ENCODE measurements around the gene LRMDA.
A peak's percentile ranks its signal among the peaks of the same experiment; 100 is the strongest.

Gene LRMDA

DNA sequence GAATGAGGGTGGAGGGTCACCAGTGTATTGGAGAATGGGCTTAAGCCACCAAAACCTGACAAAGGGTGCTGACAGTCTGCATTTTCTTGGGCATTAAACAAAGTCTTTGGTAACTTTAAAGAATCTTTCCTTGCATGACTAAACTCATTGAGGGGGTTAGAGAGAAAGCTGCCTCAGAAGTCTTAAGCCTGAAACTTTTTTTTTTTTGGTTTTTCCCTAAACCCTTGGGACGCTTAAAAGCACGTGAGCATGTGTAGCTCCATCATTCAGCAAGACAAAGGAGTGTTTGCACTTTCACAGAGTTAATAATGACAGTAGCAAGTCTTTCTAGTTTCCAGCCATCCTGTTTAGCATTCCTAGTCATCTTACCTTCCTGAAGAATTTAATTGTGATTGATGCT is 110.7 kb downstream of the LRMDA start:
- intact Hi-C loops (cut with DNase I): no loop called here

DNA sequence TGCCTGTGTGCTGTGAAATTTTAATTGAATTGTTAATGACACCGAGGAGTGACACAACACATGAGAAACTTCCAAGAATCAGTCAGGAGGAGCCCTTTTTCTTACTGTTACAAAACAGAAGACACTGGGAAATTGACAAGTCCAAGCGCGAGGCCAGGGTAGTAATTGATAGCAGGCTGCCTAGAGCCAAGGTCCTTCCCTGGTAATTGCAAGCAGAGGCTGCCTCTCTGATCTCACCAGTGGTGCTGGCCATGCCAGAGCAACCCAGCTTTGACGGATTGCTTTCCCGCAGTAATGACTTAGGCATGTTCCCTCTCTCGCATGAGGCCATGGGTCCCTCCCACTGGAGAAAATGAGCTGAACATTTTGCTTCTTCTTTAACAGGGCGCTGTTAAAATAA is 111.5 kb downstream of the LRMDA start:
- peak in 11 of 42 donors; percentile 2 to 71 (median 18) for DNase-seq
- intact Hi-C loops (cut with DNase I): no loop called here

More for the DNA sequence above, 110.7 kb downstream of the LRMDA start:
- DNase-seq: no peak

- no peak for DNase-seq
- intact Hi-C loops (cut with DNase I): no loop called here
These were observed 113.0 kb downstream of the LRMDA start for GRCh38 chr10:75544386-75544785.

GRCh38 chr10:75544993-75545706 is 113.7 kb downstream of the LRMDA start:
- intact Hi-C loops (cut with DNase I): no loop called here

GRCh38 chr10:75546004-75546403 is 114.6 kb downstream of the LRMDA start:
- no peak for DNase-seq
- intact Hi-C loops (cut with DNase I): no loop called here

More at GRCh38 chr10:75544993-75545706, 113.7 kb downstream of the LRMDA start:
- no peak for DNase-seq

DNA sequence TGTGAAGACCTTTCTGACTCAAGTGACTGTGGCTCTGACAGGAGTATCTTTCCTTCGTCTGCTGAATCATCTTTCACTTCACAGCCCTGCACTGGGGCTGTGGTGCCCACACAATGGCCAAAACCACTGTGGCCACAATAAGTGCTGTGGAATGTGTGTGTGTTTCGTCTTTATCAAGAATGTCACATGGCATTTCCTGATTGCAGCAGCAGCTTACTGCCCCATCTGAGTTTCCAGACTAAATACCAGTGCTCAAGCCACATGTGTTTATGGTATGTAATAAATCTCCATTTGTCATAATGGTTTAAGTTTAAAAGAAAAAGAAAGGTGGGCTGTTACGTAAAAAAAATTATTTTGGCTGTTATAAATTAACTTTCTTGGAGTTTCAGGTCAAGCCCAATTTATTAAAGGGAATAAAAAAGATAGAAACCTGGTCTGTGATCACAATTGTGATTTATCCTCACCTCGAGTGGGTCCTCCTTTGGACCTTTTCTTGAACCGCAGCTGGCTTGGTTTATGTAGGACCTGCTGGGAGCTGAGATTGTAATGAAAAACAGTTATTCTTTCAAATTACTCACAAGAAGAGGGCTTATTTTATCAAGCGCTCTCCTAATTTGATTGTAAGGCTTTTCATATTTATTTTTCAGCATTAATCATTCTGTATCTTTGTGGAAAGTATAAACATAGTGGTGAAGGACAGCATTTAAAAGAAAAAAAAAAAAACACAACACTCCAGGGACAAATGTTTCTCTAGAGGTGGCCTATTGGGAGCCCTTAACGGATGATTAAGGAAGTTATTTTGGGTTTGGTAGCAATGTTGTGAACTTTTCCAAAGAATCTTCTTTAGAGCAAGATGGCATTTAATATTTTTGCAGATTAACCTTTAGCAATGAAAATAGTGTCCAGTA is 116.2 kb downstream of the LRMDA start:
- intact Hi-C loops (cut with DNase I): no loop called here

GRCh38 chr10:75548356-75548755 is 116.9 kb downstream of the LRMDA start:
- no peak for DNase-seq
- intact Hi-C loops (cut with DNase I): no loop called here

More for the DNA sequence above, 116.2 kb downstream of the LRMDA start:
- no peak for DNase-seq

DNA sequence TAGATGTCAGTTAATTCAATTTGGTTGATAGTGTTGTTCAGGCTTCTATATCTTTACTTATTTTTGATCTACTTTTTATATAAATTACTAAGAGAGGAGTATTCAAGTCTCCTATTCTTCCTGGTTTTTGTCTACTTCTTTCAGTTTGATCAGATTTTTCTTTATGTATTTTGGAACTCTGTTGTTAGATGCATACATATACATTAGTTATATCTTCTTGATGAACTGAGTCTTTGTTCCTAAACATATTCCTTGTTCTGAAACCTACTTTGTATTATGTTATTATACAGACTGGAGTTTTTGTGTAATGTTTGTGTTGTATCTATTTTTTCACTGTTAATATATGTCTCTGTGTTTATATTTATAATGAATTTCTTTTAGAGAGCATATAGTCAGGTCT is 118.8 kb downstream of the LRMDA start:
- DNase-seq: no peak
- intact Hi-C loops (cut with DNase I): no loop called here

DNA sequence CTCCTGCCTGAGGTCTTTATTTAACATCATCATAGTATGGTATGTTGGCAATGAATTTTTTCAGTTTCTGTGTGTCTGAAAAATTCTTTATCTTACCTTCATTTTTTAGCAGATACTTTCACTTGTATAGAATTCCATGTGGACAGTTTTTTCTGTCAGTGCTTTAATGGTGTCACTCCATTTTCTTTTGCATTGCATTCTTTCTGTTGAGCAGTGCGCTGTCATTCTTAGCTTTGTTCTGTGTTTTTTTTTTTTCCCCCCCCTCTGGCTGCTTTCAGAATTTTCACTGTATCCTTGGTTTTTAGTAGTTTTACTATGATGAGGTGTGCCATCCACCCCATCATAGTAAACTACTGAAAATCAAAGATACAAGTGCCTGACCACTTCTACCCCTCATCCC is 120.7 kb downstream of the LRMDA start:
- DNase-seq: no peak
- intact Hi-C loops (cut with DNase I): no loop called here

- no peak for DNase-seq
These were observed 122.1 kb downstream of the LRMDA start for GRCh38 chr10:75553550-75553949.

DNA sequence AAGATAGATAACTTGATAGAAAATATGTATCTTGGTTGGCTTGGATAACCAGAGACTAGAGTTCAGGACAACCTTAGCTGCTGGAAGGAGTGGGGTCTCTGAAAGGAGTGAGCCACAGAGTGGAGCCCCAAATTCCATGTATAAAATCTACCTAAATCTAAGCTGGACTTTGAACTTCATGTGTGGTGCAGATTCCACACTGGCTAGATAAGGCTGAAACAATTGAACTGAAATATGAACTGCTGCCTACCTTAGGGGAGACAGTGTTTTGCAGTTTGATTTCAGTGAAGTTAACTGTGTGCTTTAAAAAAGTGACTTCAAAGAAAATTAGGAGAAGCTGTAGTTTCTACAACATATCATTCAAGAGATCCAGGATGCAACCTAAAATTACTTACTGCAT is 123.9 kb downstream of the LRMDA start:
- intact Hi-C loops (cut with DNase I): no loop called here
- no peak for DNase-seq

More at GRCh38 chr10:75553550-75553949, 122.1 kb downstream of the LRMDA start:
- intact Hi-C loops (cut with DNase I): no loop called here

GRCh38 chr10:75556320-75556719 is 124.9 kb downstream of the LRMDA start:
- intact Hi-C loops (cut with DNase I): no loop called here
- DNase-seq: no peak

GRCh38 chr10:75565286-75566251 is 134.1 kb downstream of the LRMDA start:
- no peak for DNase-seq
- intact Hi-C loops (cut with DNase I): no loop called here

- DNase-seq: no peak
These were observed 137.2 kb downstream of the LRMDA start for GRCh38 chr10:75568450-75569130.

DNA sequence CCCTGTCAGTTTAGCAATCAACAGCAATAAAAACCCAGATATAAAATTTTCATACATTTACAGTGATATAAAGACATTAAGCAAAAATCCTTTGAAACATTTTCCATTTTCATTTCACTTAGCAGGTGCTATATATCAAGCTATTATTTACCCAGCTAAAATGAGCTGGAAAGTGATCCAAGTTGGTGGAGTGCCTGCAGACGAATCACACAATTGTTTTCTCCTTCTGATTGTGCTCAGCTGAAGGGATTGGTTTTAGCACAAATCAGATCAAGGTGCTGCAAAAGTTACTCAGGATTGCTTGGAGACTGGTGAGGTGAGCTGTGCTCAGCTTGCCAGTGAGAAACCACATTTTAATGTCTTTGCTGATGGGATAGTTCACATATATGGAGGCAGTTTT is 138.1 kb downstream of the LRMDA start:
- DNase-seq: no peak
- intact Hi-C loops (cut with DNase I): no loop called here

More at GRCh38 chr10:75568450-75569130, 137.2 kb downstream of the LRMDA start:
- intact Hi-C loops (cut with DNase I): no loop called here

DNA sequence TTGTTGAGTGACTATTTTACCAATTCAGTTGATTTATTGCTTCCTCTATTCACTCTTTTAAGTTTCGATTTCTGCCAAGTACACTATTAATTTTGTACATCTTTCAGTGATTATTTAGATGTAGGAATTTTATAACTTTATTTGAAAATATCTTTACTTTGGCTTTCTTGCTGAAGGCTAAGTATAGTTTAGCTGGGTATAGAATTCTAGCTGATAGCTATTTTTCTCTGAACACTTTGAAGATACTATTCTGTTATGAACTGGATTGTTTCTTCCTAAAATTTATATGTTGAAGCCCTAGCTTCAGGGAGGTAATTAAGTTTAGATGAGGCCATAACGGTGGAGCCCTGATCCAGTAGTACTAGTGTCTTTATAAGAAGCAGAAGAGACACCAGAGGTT is 141.1 kb downstream of the LRMDA start:
- no peak for DNase-seq
- intact Hi-C loops (cut with DNase I): no loop called here

- intact Hi-C loops (cut with DNase I): no loop called here
- no peak for DNase-seq
These were observed 144.5 kb downstream of the LRMDA start for GRCh38 chr10:75575940-75576339.

DNA sequence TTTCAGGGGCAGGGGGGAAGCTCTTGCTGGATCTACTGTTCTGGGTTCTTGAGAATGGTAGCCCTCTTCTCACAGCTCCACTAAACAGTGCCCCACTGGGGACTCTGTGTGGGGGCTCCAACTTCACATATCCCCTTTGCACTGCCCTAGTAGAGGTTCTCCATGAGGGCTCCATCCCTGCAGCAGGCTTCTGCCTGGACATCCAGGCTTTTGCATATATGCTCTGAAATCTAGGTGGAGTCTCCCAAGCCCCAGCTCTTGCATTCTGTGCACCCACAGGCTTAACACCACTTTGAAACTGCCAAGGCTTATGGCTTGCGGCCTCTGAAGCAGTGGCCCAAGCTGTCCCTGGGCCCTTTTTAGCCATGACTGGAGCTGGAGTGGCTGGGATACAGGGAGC is 150.7 kb downstream of the LRMDA start:
- no peak for DNase-seq
- intact Hi-C loops (cut with DNase I): no loop called here

DNA sequence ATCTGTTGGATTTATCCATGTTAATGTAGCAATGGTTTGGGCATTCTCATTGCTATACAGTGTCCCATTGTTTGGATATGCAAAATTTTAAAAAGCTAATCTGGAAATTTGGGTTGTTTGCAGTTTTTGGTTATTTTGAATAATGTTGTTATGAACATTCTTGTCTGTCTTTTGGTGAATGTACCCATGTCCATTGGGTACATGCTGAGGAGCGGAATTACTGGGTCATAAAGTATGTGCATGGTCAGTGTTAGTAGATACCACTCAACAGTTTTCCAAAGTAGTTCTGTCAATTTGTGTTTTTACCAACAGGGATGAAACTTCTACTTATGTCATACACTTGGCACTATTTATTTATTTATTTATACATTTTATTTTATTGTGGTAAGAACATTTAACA is 153.9 kb downstream of the LRMDA start:
- intact Hi-C loops (cut with DNase I): no loop called here

More for the DNA sequence above, 153.9 kb downstream of the LRMDA start:
- DNase-seq: no peak
